Measurements from ENCODE around the gene INO80D.
"Not testable (repeated sequence)": the region's sequence is repeated elsewhere in the genome, so short reads cannot be mapped to it uniquely, and the experiment has no call there.

The INO80D gene

GRCh38 chr2:206031950-206032567 lies 53.9 kb downstream of the INO80D start:
- no peak overlapping the region for H3K4me3 ChIP-seq
- H3K9me3 ChIP-seq: no peaks in the 10 kb centered on the region
- peaks cover 17 to 42% (median 22%) of the 10 kb centered on the region in 3 donors for H3K36me3 ChIP-seq
- intact Hi-C loops (cut with DNase I; ENCODE audit: low total_unique reads): no loop called here
- no peak overlapping the region for H3K27ac ChIP-seq
- TF ChIP-seq CTCF (IDR thresholded peaks at IDR 0.05): no peak
- no peaks in the 10 kb centered on the region for H3K4me1 ChIP-seq
- no peaks in the 10 kb centered on the region for H3K27me3 ChIP-seq
- DNase-seq: no peak

DNA sequence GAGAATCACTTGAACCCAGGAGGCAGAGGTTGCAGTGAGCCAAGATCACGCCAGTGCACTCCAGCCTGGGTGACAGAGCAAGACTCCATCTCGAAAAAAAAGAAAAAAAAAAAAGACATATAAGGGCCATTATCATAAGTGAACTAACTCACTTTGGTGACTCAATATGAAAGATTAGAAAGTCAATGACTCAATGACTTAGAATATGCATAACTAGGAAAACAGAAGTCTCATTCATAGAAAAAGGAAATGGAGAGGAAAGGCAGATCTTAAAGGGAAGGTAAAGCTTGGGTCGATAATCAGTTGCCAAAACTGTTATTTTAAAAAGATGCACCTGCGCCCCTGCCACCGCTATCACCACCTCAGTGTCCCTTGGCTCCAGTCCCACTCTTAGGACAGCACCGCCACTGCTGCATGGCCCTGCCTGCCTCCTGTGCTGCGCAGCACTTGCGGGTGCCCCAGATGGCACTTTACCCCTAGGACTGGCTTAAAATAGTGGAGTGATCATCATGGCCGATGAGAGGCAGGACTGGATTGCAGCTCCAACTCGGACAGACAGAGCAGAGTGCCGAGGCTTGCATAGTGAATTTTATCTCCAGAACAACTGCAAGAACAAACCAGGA lies 54.7 kb downstream of the INO80D start:
- no peaks in the 10 kb centered on the region for H3K4me1 ChIP-seq
- H3K9me3 ChIP-seq: no peaks in the 10 kb centered on the region
- no peak for DNase-seq
- H3K36me3 ChIP-seq: peaks cover 17 to 35% (median 23%) of the 10 kb centered on the region in 3 donors
- TF ChIP-seq CTCF (IDR thresholded peaks at IDR 0.05): no peak
- H3K27ac ChIP-seq: no peak overlapping the region
- intact Hi-C loops (cut with DNase I; ENCODE audit: low total_unique reads): no loop called here
- H3K4me3 ChIP-seq: no peak overlapping the region
- H3K27me3 ChIP-seq: no peaks in the 10 kb centered on the region

DNA sequence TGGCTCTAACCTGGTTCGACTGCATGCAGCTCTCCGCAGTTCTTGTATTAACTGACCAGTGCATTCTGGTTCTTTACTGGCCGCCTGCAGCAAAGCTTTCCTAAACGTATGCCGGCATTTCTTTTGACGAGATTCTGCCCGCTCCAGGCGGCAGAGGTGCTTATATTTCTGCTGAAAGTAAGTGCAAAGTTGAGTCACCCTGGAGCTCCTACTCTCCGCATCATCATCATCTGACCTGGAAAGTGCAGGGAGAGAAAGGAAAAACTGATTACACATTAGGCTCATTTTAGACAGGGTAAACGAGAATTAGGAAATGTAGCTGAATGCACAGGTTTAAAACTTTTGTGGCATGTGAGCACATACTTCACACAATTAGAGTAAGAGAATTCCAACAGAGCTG lies 57.9 kb downstream of the INO80D start:
- no peak for DNase-seq
- H3K27me3 ChIP-seq: no peaks in the 10 kb centered on the region
- H3K4me3 ChIP-seq: no peak overlapping the region
- no peaks in the 10 kb centered on the region for H3K9me3 ChIP-seq
- intact Hi-C loops (cut with DNase I; ENCODE audit: low total_unique reads): no loop called here
- H3K36me3 ChIP-seq: peaks cover 21 to 45% (median 30%) of the 10 kb centered on the region in 3 donors
- TF ChIP-seq CTCF (IDR thresholded peaks at IDR 0.05): no peak
- H3K4me1 ChIP-seq: no peaks in the 10 kb centered on the region
- no peak overlapping the region for H3K27ac ChIP-seq

DNA sequence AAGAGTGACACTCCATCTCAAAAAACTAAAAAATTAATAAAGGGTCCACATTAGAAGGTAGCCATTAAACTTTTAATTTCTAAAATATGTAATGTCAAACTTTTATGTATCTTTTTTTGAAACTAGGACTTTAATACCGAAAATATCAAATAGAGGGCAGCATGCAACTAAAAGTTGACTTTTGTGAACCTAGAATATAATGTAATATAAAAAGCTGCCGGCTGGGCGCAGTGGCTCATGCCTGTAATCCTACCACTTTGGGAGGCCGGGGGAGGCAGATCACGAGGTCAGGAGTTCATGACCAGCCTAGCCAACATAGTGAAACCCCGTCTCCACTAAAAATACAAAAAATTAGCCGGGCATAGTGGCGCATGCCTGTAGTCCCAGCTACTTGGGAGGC lies 62.8 kb downstream of the INO80D start:
- Histone ChIP-seq H3K4me3 (no peak overlapping the region), H3K27me3 (no peaks in the 10 kb centered on the region), H3K27ac (no peak overlapping the region), H3K4me1 (no peaks in the 10 kb centered on the region), H3K9me3 (no peaks in the 10 kb centered on the region), H3K36me3 (peaks cover 27 to 56% (median 28%) of the 10 kb centered on the region in 3 donors)
- no peak for TF ChIP-seq CTCF (IDR thresholded peaks at IDR 0.05)
- DNase-seq: no peak
- intact Hi-C loops (cut with DNase I; ENCODE audit: low total_unique reads): no loop called here

- TF ChIP-seq CTCF (IDR thresholded peaks at IDR 0.05): no peak
- no peaks in the 10 kb centered on the region for H3K27me3 ChIP-seq
- intact Hi-C loops (cut with DNase I; ENCODE audit: low total_unique reads): no loop called here
- H3K9me3 ChIP-seq: no peaks in the 10 kb centered on the region
- H3K4me1 ChIP-seq: no peaks in the 10 kb centered on the region
- no peak for DNase-seq
- H3K36me3 ChIP-seq: peaks cover 25 to 72% (median 50%) of the 10 kb centered on the region in 3 donors
- no peak overlapping the region for H3K4me3 ChIP-seq
- no peak overlapping the region for H3K27ac ChIP-seq
These were observed 65.8 kb downstream of the INO80D start for GRCh38 chr2:206020171-206020570.

GRCh38 chr2:206015746-206016145 lies 70.2 kb downstream of the INO80D start:
- DNase-seq; intact Hi-C loops (cut with DNase I; ENCODE audit: low total_unique reads); H3K4me1 ChIP-seq; H3K9me3 ChIP-seq; H3K27me3 ChIP-seq; H3K4me3 ChIP-seq; H3K27ac ChIP-seq: not testable (repeated sequence)
- peaks cover 26 to 82% (median 59%) of the 10 kb centered on the region in 3 donors for H3K36me3 ChIP-seq
